SJSA1 (cell line): ENCODE measurements around the gene LRP1. TPM values are rescaled to one million over a fixed set of nuclear protein-coding genes. Genes with fewer than 3 reads are reported as not detected.

Experiments used
- DNase-seq, 2 experiments: peaks; one replicate each; pipeline ENCODE4 v3.0.0-alpha.2; 2015 to 2020; ENCODE audit warnings: low spot score in 2 of 2, low read depth in 1 of 2
- H3K27ac ChIP-seq: fragments of 250-450 bp; sonication (Bioruptor Pico); 2 replicates; pipeline ENCODE4 v1.5.1; 2020; ENCODE audit warnings: mild to moderate bottlenecking, moderate library complexity
- H3K27me3 ChIP-seq: fragments of 250-450 bp; sonication (Bioruptor Pico); replicated peaks from 2 replicates; pipeline ENCODE4 v1.5.1; 2020; ENCODE audit warnings: mild to moderate bottlenecking, moderate library complexity
- H3K36me3 ChIP-seq: fragments of 250-450 bp; sonication (Bioruptor Pico); 2 replicates; pipeline ENCODE4 v1.5.1; 2020; ENCODE audit warnings: mild to moderate bottlenecking
- H3K4me1 ChIP-seq: fragments of 250-450 bp; sonication (Bioruptor Pico); replicated peaks from 2 replicates; pipeline ENCODE4 v1.6.1; 2021; ENCODE audit warnings: mild to moderate bottlenecking
- H3K4me3 ChIP-seq: fragments of 250-450 bp; sonication (Bioruptor Pico); 2 replicates; pipeline ENCODE4 v1.5.1; 2020; ENCODE audit warnings: mild to moderate bottlenecking
- H3K9me3 ChIP-seq: fragments of 250-450 bp; sonication (Bioruptor Pico); replicated peaks from 2 replicates; pipeline ENCODE4 v1.5.1; 2020; ENCODE audit warnings: mild to moderate bottlenecking
- total RNA-seq: library from RNA; depleted of rRNA; stranded (reverse); fragments of >200 nt; shearing (Covaris generic); gene quantifications from 2 replicates; pipeline ENCODE4 v1.2.3, GENCODE V29; 2014

LRP1 gene
- total RNA-seq, 1 experiment from 2014 or later, result 33.3 TPM

GRCh38 chr12:57129889-57130288 is 1.6 kb downstream of the LRP1 start:
- no peak for DNase-seq
- Histone ChIP-seq H3K27ac (no peak overlapping the region), H3K4me1 (peaks cover 55% of the 10 kb centered on the region)

GRCh38 chr12:57130941-57131340 is 2.7 kb downstream of the LRP1 start:
- no peak for DNase-seq
- Histone ChIP-seq H3K36me3 (peaks cover 29% of the 10 kb centered on the region), H3K27me3 (no peaks in the 10 kb centered on the region), H3K9me3 (no peaks in the 10 kb centered on the region), H3K27ac (no peak overlapping the region), H3K4me1 (peaks cover 66% of the 10 kb centered on the region), H3K4me3 (no peak overlapping the region)

More at GRCh38 chr12:57129889-57130288, 1.6 kb downstream of the LRP1 start:
- no peaks in the 10 kb centered on the region for H3K9me3 ChIP-seq
- no peaks in the 10 kb centered on the region for H3K27me3 ChIP-seq
- peaks cover 18% of the 10 kb centered on the region; the same call in 1 of the 2 replicates for H3K36me3 ChIP-seq
- H3K4me3 ChIP-seq, result peak overlapping the region; percentile 65

GRCh38 chr12:57131896-57132744 is 3.8 kb downstream of the LRP1 start:
- no peak for DNase-seq
- Histone ChIP-seq H3K9me3 (no peaks in the 10 kb centered on the region), H3K27ac (peak overlapping the region; percentile 72), H3K36me3 (peaks cover 39% of the 10 kb centered on the region), H3K27me3 (no peaks in the 10 kb centered on the region), H3K4me3 (no peak overlapping the region), H3K4me1 (peaks cover 72% of the 10 kb centered on the region)

- H3K27me3 ChIP-seq, result no peaks in the 10 kb centered on the region
- no peaks in the 10 kb centered on the region for H3K9me3 ChIP-seq
- peak overlapping the region; percentile 72 for H3K27ac ChIP-seq
- no peak overlapping the region for H3K4me3 ChIP-seq
- H3K4me1 ChIP-seq, result peaks cover 70% of the 10 kb centered on the region
- peak; percentile 81 to 84 for DNase-seq
- peaks cover 40% of the 10 kb centered on the region for H3K36me3 ChIP-seq
Observed at GRCh38 chr12:57133013-57133569, 4.8 kb downstream of the LRP1 start.

- Histone ChIP-seq H3K27me3 (no peaks in the 10 kb centered on the region), H3K9me3 (no peaks in the 10 kb centered on the region), H3K4me1 (peaks cover 70% of the 10 kb centered on the region), H3K4me3 (no peak overlapping the region), H3K27ac (peak overlapping the region; percentile 57), H3K36me3 (peaks cover 44% of the 10 kb centered on the region)
- no peak for DNase-seq
Observed at GRCh38 chr12:57133916-57134315, 5.6 kb downstream of the LRP1 start.

- peaks cover 68% of the 10 kb centered on the region for H3K4me1 ChIP-seq
- no peaks in the 10 kb centered on the region for H3K27me3 ChIP-seq
- H3K36me3 ChIP-seq, result peaks cover 54% of the 10 kb centered on the region
- H3K27ac ChIP-seq, result peak overlapping the region; percentile 4
- H3K9me3 ChIP-seq, result no peaks in the 10 kb centered on the region
- no peak for DNase-seq
- H3K4me3 ChIP-seq, result no peak overlapping the region
Observed at GRCh38 chr12:57134949-57135348, 6.7 kb downstream of the LRP1 start.

- Histone ChIP-seq H3K36me3 (peaks cover 59% of the 10 kb centered on the region), H3K27ac (peak overlapping the region; percentile 4), H3K4me3 (no peak overlapping the region), H3K9me3 (no peaks in the 10 kb centered on the region), H3K4me1 (peaks cover 66% of the 10 kb centered on the region), H3K27me3 (no peaks in the 10 kb centered on the region)
- DNase-seq, result no peak
Observed at GRCh38 chr12:57135527-57136326, 7.4 kb downstream of the LRP1 start.

- DNase-seq, result no peak
- no peaks in the 10 kb centered on the region for H3K9me3 ChIP-seq
- H3K27ac ChIP-seq, result no peak overlapping the region
- peaks cover 74% of the 10 kb centered on the region for H3K36me3 ChIP-seq
- no peaks in the 10 kb centered on the region for H3K27me3 ChIP-seq
- H3K4me3 ChIP-seq, result no peak overlapping the region
- H3K4me1 ChIP-seq, result peaks cover 37% of the 10 kb centered on the region
Observed at GRCh38 chr12:57138526-57139272, 10.4 kb downstream of the LRP1 start.

- Histone ChIP-seq H3K27ac (no peak overlapping the region), H3K36me3 (peaks cover 80% of the 10 kb centered on the region), H3K4me3 (no peak overlapping the region), H3K27me3 (no peaks in the 10 kb centered on the region), H3K4me1 (peaks cover 24% of the 10 kb centered on the region), H3K9me3 (no peaks in the 10 kb centered on the region)
- no peak for DNase-seq
Observed at GRCh38 chr12:57139796-57140649, 11.7 kb downstream of the LRP1 start.

GRCh38 chr12:57141249-57141648 is 13.0 kb downstream of the LRP1 start:
- no peak overlapping the region for H3K4me3 ChIP-seq
- no peak for DNase-seq
- peaks cover 80% of the 10 kb centered on the region for H3K36me3 ChIP-seq

GRCh38 chr12:57142121-57142520 is 13.8 kb downstream of the LRP1 start:
- peaks cover 11% of the 10 kb centered on the region; the same call in 1 of the 2 replicates for H3K4me1 ChIP-seq
- H3K27ac ChIP-seq, result no peak overlapping the region
- H3K36me3 ChIP-seq, result peaks cover 82% of the 10 kb centered on the region
- H3K9me3 ChIP-seq, result no peaks in the 10 kb centered on the region
- H3K4me3 ChIP-seq, result no peak overlapping the region
- H3K27me3 ChIP-seq, result no peaks in the 10 kb centered on the region
- no peak for DNase-seq

More at GRCh38 chr12:57141249-57141648, 13.0 kb downstream of the LRP1 start:
- Histone ChIP-seq H3K9me3 (no peaks in the 10 kb centered on the region), H3K27ac (no peak overlapping the region), H3K4me1 (peaks cover 12% of the 10 kb centered on the region), H3K27me3 (no peaks in the 10 kb centered on the region)

- no peak for DNase-seq
- no peak overlapping the region for H3K4me3 ChIP-seq
- H3K9me3 ChIP-seq, result no peaks in the 10 kb centered on the region
- H3K4me1 ChIP-seq, result peaks cover 17% of the 10 kb centered on the region
- H3K36me3 ChIP-seq, result peaks cover 88% of the 10 kb centered on the region
- no peaks in the 10 kb centered on the region for H3K27me3 ChIP-seq
- no peak overlapping the region for H3K27ac ChIP-seq
Observed at GRCh38 chr12:57142727-57143126, 14.4 kb downstream of the LRP1 start.
